HG02938 (cell line): ENCODE results near the gene ALKBH3.

Source experiments
- ATAC-seq: cut with Tn5 transposase; IDR thresholded peaks from one replicate; pipeline ENCODE4 v1.9.1; 2021; ENCODE audit warnings: mild to moderate bottlenecking, moderate library complexity; ENCODE audit not compliant: unreplicated experiment

Gene ALKBH3

DNA sequence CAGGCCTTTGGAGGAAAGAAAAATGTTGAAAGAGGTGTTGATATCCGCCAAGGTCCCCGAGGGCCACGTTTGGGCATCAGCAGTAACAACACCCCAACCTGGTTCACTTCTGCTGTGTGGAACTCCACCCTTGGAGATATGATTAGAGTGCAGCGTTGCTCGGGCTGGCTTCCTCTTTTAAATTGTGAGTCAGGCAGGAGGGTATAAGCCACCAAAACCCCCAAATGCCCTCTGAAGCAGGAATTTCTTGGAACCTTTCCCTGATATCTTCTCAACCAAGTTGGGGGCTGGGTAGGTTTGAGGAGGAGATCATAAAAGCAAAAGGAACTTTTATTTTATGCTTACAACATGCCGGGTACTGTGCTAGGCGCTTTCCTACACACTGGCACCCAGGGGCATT, 55.4 kb downstream of the ALKBH3 start:
- no peak for ATAC-seq

DNA sequence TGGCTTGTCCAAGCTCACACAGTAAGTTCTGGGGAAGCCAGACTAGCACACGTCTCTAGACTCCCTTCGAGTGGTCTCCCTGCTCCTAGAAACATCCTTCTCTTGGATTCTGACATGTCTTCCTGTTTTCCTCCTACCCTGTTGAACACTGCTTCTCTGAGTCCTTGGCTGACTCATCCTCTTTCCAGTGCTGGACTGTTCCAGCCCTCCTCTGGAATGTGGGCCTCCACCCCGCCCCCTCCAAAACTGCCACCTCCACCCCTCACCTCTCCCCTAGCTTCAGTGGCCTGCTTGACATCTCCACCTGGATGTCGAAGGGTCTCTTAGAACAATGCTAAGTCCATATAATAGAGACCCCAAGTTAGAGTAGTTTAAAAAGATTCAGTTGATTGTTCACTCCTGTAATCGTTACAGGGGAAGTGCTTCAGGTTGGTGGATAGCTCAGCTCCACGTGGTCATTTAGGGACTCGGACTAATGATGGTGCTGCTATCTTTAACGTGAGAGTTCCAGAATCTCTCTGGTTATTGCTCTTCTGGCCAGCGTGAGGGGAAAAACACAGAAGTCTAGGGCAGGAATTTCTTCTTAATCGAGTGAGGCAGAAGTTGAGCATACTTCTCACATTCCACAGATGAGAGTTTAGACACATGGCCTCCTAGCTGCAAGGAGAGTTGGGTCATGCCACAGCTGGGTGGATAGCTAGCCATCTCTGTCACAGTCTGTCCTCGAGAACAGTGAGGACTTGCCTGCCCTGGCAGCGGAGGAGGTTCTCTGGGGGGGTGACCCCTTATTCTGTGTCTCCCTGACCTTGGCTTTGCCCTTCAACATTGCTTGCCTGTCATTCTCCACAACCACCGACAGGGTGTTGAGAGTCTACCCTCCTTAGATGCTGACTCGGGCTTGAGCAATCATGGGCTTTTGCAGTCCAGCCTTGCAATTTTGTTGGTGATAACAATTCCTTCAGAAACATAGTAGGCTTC, 57.1 kb downstream of the ALKBH3 start:
- no peak for ATAC-seq

DNA sequence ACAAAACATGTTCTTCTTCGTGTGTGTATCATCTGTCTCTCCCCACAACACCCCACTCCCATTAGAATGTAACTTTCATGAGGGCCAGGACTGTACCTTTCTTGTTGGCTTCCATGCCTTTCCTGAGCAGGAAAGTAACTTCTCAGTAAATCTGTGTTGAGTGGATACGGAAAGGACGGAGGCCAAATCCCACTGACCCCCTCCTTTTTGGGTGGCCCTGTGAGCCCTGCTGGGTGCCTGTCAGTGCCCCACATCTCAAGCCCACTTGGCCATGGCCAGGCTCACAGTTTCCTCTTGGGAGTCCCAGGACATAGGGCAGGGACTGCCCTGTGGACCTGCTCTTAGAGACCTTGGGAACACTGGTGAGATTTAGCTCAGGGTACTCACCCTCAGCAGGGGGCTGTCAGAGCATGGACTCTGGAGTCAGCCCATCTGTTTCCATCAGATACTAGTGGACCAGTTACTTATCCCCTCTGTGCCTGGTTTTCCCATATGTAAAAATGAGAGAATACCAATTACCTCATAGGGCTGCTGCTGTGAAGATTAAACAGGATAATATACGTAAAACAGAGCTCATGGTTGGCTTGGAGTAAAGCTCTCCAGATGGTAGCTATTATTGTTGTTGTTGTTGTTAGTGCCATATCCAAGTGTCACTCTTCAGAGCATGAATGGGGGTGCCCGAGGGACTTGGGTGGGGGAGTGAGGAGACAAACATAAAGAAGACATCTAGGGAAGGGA, 60.8 kb downstream of the ALKBH3 start:
- ATAC-seq: no peak

DNA sequence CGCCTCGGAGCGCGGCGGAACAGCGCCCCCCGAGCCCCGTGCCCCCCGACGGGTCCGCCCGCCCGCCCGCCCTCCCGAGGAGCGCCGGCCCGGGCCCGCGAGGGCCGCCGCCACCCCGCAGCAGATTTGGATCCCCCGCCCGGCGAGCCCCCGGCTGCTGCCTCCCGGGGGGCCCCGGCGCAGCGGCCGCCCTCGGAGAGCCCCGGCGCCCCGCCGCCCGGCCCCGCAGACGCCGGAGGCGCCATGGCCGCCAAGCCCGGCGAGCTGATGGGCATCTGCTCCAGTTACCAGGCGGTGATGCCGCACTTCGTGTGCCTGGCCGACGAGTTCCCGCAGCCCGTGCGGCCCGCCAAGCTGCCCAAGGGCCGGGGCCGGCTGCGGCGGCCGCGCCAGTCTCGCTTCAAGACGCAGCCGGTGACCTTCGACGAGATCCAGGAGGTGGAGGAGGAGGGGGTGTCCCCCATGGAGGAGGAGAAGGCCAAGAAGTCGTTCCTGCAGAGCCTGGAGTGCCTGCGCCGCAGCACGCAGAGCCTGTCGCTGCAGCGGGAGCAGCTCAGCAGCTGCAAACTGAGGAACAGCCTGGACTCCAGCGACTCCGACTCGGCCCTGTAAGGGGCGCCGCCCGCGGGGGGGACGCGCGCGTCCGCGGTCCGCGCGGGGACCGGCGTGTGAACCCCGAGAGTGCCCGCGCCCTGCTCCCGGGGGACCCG, 62.2 kb downstream of the ALKBH3 start:
- no peak for ATAC-seq

- no peak for ATAC-seq
These were observed 62.8 kb downstream of the ALKBH3 start for GRCh38 chr11:43943372-43943930.

DNA sequence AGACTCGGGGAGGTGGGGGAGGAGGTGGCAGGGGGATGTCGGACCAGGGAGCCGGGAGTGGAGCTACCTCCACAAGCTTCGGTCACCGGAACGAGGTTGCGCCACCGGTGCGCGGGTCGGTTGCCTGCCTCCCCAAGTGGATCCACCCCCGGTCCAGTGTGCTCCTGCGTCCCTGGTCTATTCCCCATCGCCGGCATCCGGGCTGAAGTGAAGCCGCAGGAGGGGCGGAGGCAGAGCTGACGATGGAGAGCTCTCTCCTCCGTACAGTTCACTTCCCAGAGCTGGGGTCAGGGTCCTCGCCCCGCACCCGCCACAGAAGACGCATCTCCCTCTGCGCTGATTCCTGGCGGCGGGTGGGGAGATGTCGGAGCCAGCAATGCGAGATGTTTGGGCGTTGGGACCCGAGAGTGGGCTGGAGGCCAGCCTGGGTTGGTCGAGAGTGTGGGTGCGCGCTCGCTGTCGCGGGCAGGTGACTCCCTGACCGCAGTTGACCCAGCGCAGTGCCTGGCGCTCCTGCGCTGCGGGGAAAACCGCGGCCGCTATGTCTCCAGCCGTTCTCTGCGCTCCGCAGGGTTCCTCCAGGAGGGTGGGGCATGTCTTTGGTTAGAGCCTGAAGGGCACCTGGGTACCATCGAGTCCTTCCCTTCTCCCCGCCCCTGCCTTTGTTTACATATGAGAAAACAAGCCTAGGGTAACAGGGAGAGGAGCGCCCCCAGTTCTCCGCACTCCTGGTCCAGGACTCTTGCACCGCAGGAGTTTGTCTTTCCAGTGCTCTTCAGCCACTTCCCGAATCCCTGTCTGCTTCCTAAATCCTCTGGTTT, 63.5 kb downstream of the ALKBH3 start:
- no peak for ATAC-seq

DNA sequence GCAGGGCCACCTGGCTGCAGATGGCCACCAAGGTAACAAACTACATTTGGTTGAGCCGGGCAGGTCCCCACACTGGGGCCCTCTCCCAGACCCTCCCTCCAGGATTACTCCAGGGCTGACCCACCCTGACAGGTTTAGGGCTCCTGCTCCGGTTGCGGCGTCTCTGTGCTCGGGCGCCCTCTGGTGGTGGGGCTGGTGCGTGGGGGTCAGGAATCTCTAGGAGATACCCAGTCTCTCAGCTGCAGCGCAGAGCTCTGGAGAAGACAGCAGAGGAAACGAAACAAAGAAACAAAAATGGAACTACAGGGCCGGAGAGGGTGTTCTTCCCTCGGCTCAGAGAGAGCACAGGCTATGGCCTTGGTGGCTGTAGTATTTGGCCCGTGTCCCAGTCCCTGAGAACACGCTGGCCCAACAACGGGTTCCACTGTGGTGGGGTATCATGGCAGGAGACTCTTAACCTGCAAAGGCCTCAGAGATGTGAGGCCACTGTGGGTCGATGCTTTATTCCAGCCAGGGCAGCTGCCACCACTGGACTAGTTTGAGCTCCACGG, 64.2 kb downstream of the ALKBH3 start:
- ATAC-seq: no peak

- ATAC-seq: no peak
These were observed 66.4 kb downstream of the ALKBH3 start for GRCh38 chr11:43947003-43947500.

DNA sequence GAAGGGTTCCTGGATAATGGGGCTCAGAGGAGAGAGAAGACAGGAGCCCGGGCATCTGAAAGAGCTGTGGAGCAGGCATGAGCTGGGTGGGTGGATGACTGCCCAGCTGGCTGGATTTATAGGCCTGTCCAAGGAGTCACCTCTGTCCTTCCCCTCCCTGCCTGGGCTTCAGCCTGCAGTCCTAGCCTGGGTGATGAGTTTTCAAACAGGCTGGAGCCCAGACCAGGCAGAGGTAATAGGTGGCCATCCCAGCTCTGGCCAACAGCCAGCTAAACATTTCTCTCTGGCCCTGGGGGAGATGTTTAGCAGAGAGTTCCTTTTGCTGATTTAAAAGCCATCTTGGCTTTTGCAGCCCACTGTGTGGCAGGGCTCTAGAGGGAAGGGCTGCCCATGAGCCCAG, 67.2 kb downstream of the ALKBH3 start:
- no peak for ATAC-seq

- no peak for ATAC-seq
These were observed 68.0 kb downstream of the ALKBH3 start for GRCh38 chr11:43948341-43949225.

DNA sequence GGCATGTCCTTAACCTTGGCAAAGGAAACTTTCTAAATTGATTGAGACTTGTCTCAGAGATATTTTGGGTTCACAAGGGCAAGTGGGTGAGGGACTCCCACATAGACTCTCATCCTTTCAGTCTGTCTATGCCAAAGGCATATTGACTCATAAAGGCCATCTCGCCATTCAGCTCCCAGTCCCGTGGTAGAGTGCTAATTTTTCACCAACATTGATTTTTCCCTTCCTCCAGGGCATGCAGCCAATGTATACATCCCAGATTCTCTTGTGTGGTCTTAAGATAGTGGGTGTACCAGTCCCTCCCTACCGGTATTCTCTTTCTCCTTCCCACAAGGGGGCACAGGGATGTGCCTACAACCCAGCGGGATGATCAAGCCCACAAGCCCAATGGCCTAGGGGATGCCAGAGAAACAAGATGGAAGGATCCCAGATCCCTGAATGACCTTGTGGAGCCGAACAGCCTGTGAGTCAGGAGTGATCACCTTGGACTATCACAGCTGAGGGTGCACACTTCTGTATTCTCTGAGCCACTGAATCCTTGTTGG, 69.8 kb downstream of the ALKBH3 start:
- no peak for ATAC-seq

DNA sequence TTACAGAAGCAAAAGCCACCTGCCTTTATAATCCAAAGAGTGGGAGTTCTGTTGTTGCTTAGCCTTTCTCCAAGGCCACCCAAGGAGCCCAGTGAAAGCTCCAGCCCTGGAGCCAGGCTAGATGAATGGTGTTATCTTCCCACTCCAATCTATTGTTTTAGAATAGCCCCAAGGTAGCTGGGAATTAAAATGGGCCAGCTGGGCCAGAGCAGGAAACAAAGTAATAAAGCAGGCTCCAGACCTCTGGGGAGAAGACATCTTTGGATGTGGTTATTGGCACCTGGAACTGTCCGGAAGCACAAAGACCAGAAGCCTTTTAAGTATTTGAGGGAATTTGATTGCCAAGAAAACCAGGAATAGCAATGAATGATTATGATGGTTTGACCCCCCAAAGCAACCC, 70.6 kb downstream of the ALKBH3 start:
- ATAC-seq: no peak

DNA sequence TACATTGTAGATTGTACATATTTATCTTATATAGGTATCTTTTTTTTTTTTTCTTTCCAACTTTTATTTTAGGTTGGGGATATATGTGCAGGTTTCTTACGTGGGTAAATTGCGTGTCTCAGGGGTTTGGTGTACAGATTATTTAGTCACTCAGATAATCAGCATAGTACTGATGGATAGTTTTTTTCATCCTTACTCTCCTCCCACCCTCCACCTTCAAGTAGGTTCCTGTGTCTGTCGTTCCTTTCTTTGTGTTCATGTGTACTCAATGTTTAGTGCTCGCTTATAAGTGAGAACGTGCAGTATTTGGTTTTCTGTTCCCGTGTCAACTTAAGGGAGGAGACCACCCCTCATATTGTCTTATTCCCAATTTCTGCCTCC, 71.4 kb downstream of the ALKBH3 start:
- no peak for ATAC-seq

- ATAC-seq: no peak
These were observed 72.0 kb downstream of the ALKBH3 start for GRCh38 chr11:43952401-43953342.

- no peak for ATAC-seq
These were observed 72.9 kb downstream of the ALKBH3 start for GRCh38 chr11:43953521-43953920.

- no peak for ATAC-seq
These were observed 73.6 kb downstream of the ALKBH3 start for GRCh38 chr11:43954241-43954640.

GRCh38 chr11:43955381-43956118, 74.9 kb downstream of the ALKBH3 start:
- ATAC-seq: no peak
